Peyer's patch (tissue), 4 donors: Measurements from ENCODE around the gene ADISSP.

Source experiments
- POLR2A ChIP-seq, 2 donors: fragments of 450-650 bp; IDR thresholded peaks; one replicate each; pipeline ENCODE4 v1.5.1; 2017; ENCODE audit warnings: antibody characterized with exemption in 2 of 2, mild to moderate bottlenecking in 2 of 2, moderate library complexity in 2 of 2
- TF ChIP-seq, protein P1 (sequence below), 6 experiments: fragments of 450-650 bp in 4 of 6; fragments of 200-600 bp in 2 of 6; sonication (generic) in 1 of 6; IDR thresholded peaks; one replicate each; pipeline ENCODE4 v1.5.1; 2017 to 2019; ENCODE audit warnings: antibody characterized with exemption in 6 of 6, mild to moderate bottlenecking in 3 of 6, moderate library complexity in 1 of 6

DNA sequence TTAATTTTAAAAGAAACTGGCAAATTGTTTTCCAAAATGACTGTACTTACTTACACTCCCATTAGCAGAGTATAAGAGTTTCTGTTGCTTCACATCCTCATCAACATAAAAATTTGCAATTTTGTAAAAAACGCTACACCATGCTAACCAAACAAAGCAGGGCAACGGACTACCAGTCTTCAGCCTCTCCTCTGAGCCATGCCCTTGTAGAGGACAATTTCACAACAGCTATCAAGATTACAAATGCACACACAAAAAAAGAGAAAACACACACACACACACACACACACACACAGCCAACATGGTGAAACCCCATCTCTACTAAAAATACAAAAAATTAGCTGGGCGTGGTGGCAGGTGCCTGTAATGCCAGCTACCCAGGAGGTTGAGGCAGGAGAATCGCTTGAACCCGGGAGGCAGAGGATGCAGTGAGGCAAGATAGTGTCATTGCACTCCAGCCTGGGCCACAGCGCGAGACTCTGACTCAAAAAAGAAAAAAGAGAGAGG lies 4.1 kb upstream of the ADISSP start:
- no peak for TF ChIP-seq POLR2A (IDR thresholded peaks at IDR 0.05)
- TF ChIP-seq, protein P1, sequence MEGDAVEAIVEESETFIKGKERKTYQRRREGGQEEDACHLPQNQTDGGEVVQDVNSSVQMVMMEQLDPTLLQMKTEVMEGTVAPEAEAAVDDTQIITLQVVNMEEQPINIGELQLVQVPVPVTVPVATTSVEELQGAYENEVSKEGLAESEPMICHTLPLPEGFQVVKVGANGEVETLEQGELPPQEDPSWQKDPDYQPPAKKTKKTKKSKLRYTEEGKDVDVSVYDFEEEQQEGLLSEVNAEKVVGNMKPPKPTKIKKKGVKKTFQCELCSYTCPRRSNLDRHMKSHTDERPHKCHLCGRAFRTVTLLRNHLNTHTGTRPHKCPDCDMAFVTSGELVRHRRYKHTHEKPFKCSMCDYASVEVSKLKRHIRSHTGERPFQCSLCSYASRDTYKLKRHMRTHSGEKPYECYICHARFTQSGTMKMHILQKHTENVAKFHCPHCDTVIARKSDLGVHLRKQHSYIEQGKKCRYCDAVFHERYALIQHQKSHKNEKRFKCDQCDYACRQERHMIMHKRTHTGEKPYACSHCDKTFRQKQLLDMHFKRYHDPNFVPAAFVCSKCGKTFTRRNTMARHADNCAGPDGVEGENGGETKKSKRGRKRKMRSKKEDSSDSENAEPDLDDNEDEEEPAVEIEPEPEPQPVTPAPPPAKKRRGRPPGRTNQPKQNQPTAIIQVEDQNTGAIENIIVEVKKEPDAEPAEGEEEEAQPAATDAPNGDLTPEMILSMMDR (IDR thresholded peaks at IDR 0.05), result no peak
